Type B pancreatic cell (in vitro differentiated cells): ENCODE data around the gene LRMDA. TPM values are rescaled to one million over a fixed set of nuclear protein-coding genes. Genes with fewer than 3 reads are reported as not detected.

ENCODE experiments used
- DNase-seq: peaks from one replicate; pipeline ENCODE4 v3.0.0; 2021; ENCODE audit warnings: mixed read lengths; ENCODE audit not compliant: unreplicated experiment; ENCODE audit errors: extremely low spot score
- H3K27ac Mint-ChIP-seq: 2 replicates; pipeline ENCODE4 v1.8.0; 2021; ENCODE audit warnings: mild to moderate bottlenecking, mixed read lengths
- H3K27me3 Mint-ChIP-seq: 2 replicates; pipeline ENCODE4 v1.8.0; 2021; ENCODE audit warnings: mixed read lengths
- H3K36me3 Mint-ChIP-seq: 2 replicates; pipeline ENCODE4 v1.8.0; 2021; ENCODE audit warnings: mixed read lengths
- H3K4me1 Mint-ChIP-seq: one replicate; pipeline ENCODE4 v1.8.0; 2021; ENCODE audit warnings: mixed read lengths; ENCODE audit not compliant: unreplicated experiment
- H3K4me3 Mint-ChIP-seq: 2 replicates; pipeline ENCODE4 v1.8.0; 2021; ENCODE audit warnings: mild to moderate bottlenecking, mixed read lengths
- H3K9me3 Mint-ChIP-seq: 2 replicates; pipeline ENCODE4 v1.8.0; 2021; ENCODE audit warnings: mixed read lengths
- total RNA-seq: library from RNA; stranded (reverse); gene quantifications from 2 replicates; pipeline ENCODE4 v1.2.1, GENCODE V29; 2021; ENCODE audit warnings: low replicate concordance
- TF ChIP-seq, protein P1 (sequence below): fragments of 200-600 bp; sonication (generic); conservative IDR thresholded peaks from 2 replicates; pipeline ENCODE4 v1.5.0; 2021; ENCODE audit warnings: antibody characterized with exemption, mild to moderate bottlenecking

Gene LRMDA
- total RNA-seq, 1 donor from 2014 or later = 2.0 TPM

DNA sequence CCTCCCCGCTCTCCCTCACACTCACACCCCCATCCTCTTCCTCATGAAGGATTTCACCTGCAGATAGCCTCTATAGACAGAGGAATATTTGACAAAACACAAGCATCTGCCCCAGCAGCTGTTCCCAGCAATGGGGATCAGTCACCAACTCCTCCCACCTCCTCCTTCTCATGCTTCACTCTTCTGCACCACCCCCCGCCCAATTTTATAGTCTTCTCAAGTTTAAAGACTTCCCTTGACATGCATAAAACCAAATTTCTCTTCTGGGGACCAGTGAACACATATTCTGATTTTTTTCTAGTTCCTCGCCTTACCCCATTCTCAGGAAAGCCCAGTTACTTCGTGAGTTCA, 654.4 kb downstream of the LRMDA start:
- H3K9me3 Mint-ChIP-seq = peaks cover 9% of the 10 kb centered on the region
- H3K4me1 Mint-ChIP-seq = peaks cover 38% of the 10 kb centered on the region
- H3K4me3 Mint-ChIP-seq = no peak overlapping the region
- DNase-seq = no peak
- H3K27me3 Mint-ChIP-seq = peaks cover 43% of the 10 kb centered on the region
- no peaks in the 10 kb centered on the region for H3K36me3 Mint-ChIP-seq
- H3K27ac Mint-ChIP-seq = no peak overlapping the region
- TF ChIP-seq, protein P1, sequence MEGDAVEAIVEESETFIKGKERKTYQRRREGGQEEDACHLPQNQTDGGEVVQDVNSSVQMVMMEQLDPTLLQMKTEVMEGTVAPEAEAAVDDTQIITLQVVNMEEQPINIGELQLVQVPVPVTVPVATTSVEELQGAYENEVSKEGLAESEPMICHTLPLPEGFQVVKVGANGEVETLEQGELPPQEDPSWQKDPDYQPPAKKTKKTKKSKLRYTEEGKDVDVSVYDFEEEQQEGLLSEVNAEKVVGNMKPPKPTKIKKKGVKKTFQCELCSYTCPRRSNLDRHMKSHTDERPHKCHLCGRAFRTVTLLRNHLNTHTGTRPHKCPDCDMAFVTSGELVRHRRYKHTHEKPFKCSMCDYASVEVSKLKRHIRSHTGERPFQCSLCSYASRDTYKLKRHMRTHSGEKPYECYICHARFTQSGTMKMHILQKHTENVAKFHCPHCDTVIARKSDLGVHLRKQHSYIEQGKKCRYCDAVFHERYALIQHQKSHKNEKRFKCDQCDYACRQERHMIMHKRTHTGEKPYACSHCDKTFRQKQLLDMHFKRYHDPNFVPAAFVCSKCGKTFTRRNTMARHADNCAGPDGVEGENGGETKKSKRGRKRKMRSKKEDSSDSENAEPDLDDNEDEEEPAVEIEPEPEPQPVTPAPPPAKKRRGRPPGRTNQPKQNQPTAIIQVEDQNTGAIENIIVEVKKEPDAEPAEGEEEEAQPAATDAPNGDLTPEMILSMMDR = no peak

DNA sequence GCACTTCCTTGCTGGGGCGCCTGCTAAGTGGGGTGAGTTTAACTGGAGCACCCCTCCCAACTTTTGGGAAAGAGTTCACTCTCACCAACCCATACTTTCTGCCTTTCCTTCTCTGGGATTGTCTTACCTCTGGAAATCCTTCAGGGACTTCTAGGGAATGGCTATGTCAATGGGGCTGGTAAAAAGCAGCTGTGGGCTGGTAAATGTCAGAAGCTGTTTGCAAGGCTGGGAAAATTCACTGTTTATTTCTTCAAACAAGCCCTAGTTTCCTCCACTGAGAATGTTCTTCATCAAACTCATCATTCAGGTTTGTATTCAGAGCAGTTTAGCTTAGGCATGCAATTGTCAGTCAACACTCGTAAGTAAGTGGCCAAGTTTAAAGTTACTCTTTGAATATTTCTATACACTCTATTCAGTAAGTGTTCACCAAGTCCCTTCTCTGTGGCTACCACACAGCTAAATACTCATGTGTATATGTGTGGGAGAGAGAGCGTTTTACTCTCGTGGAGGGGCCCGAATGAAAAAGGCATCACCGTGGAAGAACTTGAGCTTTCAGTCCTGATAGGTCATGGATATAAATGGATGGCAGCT, 654.8 kb downstream of the LRMDA start:
- Mint-ChIP-seq H3K27me3 (peaks cover 43% of the 10 kb centered on the region), H3K4me1 (peaks cover 38% of the 10 kb centered on the region), H3K9me3 (peaks cover 9% of the 10 kb centered on the region), H3K27ac (no peak overlapping the region), H3K4me3 (peak overlapping the region; percentile 14), H3K36me3 (no peaks in the 10 kb centered on the region)
- TF ChIP-seq, protein P1 = no peak
- DNase-seq = no peak

DNA sequence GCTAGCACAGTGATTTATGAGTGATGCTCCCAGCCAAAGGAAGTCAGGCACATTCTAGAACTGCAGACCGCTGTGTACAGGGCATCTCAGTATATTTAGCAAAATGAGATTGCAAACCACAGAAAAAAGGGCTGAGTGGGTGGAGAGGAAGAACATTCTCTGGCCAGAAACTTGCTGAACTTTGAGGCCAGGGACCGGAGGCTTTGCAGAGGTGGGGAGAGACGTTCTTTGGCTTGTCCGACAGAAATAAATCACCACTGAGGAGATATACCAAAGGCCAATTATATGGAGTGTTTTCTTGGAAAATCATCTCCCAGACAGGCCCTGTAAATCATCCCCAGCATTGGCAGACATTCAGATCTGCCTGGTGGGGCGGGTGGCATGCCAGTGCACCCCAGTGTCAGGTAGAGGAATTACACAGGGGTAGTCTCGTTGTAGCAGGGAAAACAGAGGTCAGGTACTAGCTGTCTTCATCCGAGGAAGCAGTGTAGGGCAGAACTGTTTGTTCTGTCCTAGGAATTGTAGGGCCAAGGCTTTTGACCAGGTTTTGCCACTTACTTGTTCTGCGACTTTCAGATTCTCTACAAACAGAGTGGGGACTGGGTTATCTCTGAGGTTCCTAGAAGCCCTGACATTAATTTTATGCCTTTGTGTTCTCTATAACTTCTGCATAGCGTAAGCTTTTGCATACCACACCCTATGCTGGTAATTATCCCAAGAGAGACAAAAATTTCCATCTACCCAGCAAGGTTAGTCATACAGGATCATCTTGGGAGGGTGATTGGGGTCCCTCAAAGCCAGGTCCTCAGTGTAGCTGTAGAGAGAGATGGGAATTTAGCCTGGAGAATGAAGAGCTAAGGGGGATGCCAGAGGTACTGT, 655.6 kb downstream of the LRMDA start:
- TF ChIP-seq, protein P1 = peak; percentile 59
- no peak for DNase-seq
- no peaks in the 10 kb centered on the region for H3K36me3 Mint-ChIP-seq
- peaks cover 9% of the 10 kb centered on the region for H3K9me3 Mint-ChIP-seq
- no peak overlapping the region for H3K27ac Mint-ChIP-seq
- peaks cover 40% of the 10 kb centered on the region for H3K27me3 Mint-ChIP-seq
- peaks cover 38% of the 10 kb centered on the region for H3K4me1 Mint-ChIP-seq
- H3K4me3 Mint-ChIP-seq = peak overlapping the region; percentile 14

DNA sequence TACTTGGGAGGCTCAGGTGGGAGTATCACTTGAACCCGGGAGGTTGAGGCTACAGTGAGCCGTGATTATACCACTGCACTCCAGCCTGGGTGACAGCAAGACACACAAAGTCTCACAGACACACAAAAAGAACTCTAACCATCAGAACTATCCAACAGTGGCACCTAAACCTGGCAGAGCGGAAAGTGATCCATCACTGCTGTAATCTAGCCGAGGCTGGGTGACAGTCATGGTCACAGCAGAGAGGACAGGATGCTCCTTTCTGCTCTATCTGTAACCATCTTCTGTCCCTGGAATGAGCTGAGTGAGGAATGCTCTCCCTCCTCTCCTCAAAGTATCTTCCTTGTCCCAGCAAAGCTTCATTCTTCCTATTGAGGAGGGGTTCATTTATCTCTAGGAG, 656.6 kb downstream of the LRMDA start:
- no peak for DNase-seq
- Mint-ChIP-seq H3K27me3 (peaks cover 39% of the 10 kb centered on the region), H3K9me3 (peaks cover 9% of the 10 kb centered on the region), H3K27ac (no peak overlapping the region), H3K4me1 (peaks cover 38% of the 10 kb centered on the region), H3K36me3 (no peaks in the 10 kb centered on the region), H3K4me3 (no peak overlapping the region)
- TF ChIP-seq, protein P1 = no peak

DNA sequence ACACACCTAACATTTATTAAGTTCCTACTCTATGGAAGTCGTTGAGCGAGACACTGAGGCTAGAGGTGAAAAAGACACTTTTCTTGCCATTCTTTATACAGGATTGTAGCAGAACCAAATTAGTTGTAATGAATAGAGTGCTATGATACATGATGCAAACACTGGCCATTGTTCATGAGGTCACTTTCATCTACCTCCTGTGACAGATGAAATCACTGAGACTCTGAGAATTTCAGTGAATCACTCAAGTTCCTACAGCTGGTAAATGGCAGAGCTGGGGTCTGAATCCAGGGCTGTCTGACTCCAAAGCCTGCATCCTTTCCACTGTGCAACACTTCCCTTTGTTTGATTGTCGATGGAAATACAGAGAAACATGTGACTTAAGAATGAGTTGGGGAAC, 657.6 kb downstream of the LRMDA start:
- TF ChIP-seq, protein P1 = no peak
- no peak for DNase-seq
- H3K27me3 Mint-ChIP-seq = peaks cover 45% of the 10 kb centered on the region
- peaks cover 9% of the 10 kb centered on the region for H3K9me3 Mint-ChIP-seq
- no peak overlapping the region for H3K27ac Mint-ChIP-seq
- peaks cover 35% of the 10 kb centered on the region for H3K4me1 Mint-ChIP-seq
- H3K4me3 Mint-ChIP-seq = no peak overlapping the region
- no peaks in the 10 kb centered on the region for H3K36me3 Mint-ChIP-seq
